ENCODE measurements around the gene OR3A2. TPM values are rescaled to one million over a fixed set of nuclear protein-coding genes. Genes with fewer than 3 reads are reported as not detected.

The OR3A2 gene
- total and polyA plus RNA-seq, 10 of the 15 experiments (the other 5 are each of a cell fraction or from before 2014, with no cell fraction given) = not detected

DNA sequence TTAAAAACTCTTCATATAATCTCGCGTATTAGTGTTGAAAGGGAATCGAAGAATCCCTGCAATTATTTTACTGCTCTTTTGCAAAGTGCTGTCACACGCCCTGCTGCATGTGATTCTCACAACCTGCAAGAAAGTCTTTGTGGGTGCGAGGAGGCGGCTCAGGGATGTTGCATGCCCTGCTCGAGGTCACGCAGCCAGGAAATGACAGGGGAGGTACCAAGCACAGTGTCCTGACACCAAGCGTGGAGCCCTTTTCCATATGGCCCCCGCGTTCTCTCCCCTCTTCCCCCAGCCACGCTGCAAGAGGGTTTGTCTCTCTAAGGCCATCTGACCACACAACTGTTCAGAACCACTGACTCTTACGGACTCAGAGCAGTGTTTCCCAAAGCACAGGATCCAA, 125.5 kb downstream of the OR3A2 start (continued):
- TF ChIP-seq ATF7 (IDR thresholded peaks at IDR 0.05; ENCODE audit: low read depth) (no peak), CREB1 (IDR thresholded peaks at IDR 0.05; ENCODE audit: low read depth) (no peak), SRF (IDR thresholded peaks at IDR 0.05; ENCODE audit: low read depth in 2 of 2, low read length in 2 of 2) (no peak), JUNB (IDR thresholded peaks at IDR 0.05) (no peak), KAT2A (conservative IDR thresholded peaks at IDR 0.05; ENCODE audit: control insufficient read depth, low read depth, low read length) (no peak), RAD51 (IDR thresholded peaks at IDR 0.05) (no peak)
- TF ChIP-seq, protein P1, sequence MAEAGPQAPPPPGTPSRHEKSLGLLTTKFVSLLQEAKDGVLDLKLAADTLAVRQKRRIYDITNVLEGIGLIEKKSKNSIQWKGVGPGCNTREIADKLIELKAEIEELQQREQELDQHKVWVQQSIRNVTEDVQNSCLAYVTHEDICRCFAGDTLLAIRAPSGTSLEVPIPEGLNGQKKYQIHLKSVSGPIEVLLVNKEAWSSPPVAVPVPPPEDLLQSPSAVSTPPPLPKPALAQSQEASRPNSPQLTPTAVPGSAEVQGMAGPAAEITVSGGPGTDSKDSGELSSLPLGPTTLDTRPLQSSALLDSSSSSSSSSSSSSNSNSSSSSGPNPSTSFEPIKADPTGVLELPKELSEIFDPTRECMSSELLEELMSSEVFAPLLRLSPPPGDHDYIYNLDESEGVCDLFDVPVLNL (IDR thresholded peaks at IDR 0.05; ENCODE audit: low read depth, low read length) = no peak

DNA sequence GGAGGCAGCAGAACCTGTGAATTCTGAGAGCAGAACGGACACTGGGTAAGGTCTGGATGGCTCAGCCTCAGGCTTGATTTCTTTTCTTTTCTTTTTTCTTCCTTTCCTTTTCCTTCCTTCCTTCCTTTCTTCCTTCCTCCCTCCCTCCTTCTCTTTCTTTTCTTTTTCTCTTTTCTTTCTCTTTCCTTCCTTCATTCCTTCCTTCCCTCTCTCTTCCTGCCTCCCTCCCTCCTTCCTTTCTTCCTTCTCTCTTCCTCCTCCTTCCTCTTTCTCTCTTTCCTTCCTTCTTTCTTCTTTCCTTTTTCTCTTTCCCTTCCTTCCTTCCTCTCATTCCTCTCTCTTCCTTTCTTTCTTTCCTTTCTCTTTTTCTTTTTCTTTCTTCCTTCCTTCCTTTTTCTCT, 125.9 kb downstream of the OR3A2 start:
- no peak for TF ChIP-seq TBL1XR1 (IDR thresholded peaks at IDR 0.05; ENCODE audit: low read depth, low read length)
- TF ChIP-seq, protein P2, sequence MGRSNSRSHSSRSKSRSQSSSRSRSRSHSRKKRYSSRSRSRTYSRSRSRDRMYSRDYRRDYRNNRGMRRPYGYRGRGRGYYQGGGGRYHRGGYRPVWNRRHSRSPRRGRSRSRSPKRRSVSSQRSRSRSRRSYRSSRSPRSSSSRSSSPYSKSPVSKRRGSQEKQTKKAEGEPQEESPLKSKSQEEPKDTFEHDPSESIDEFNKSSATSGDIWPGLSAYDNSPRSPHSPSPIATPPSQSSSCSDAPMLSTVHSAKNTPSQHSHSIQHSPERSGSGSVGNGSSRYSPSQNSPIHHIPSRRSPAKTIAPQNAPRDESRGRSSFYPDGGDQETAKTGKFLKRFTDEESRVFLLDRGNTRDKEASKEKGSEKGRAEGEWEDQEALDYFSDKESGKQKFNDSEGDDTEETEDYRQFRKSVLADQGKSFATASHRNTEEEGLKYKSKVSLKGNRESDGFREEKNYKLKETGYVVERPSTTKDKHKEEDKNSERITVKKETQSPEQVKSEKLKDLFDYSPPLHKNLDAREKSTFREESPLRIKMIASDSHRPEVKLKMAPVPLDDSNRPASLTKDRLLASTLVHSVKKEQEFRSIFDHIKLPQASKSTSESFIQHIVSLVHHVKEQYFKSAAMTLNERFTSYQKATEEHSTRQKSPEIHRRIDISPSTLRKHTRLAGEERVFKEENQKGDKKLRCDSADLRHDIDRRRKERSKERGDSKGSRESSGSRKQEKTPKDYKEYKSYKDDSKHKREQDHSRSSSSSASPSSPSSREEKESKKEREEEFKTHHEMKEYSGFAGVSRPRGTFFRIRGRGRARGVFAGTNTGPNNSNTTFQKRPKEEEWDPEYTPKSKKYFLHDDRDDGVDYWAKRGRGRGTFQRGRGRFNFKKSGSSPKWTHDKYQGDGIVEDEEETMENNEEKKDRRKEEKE (IDR thresholded peaks at IDR 0.05) = no peak
- no peak for TF ChIP-seq CHD2 (IDR thresholded peaks at IDR 0.05; ENCODE audit: borderline replicate concordance, low read depth, low read length)
- no peak for TF ChIP-seq NR2F1 (conservative IDR thresholded peaks at IDR 0.05)
- TF ChIP-seq DPF2 (IDR thresholded peaks at IDR 0.05) = no peak
- no peak for TF ChIP-seq SRF (IDR thresholded peaks at IDR 0.05; ENCODE audit: low read depth in 2 of 2, low read length in 2 of 2)
- no peak for TF ChIP-seq POU2F2 (IDR thresholded peaks at IDR 0.05; ENCODE audit: borderline replicate concordance, low read depth, low read length)
- TF ChIP-seq NRF1 (conservative IDR thresholded peaks at IDR 0.05; ENCODE audit: low read depth, low read length) = no peak
- no peak for TF ChIP-seq NFIC (IDR thresholded peaks at IDR 0.05; ENCODE audit: low read depth, low read length)
- TF ChIP-seq, protein P3, sequence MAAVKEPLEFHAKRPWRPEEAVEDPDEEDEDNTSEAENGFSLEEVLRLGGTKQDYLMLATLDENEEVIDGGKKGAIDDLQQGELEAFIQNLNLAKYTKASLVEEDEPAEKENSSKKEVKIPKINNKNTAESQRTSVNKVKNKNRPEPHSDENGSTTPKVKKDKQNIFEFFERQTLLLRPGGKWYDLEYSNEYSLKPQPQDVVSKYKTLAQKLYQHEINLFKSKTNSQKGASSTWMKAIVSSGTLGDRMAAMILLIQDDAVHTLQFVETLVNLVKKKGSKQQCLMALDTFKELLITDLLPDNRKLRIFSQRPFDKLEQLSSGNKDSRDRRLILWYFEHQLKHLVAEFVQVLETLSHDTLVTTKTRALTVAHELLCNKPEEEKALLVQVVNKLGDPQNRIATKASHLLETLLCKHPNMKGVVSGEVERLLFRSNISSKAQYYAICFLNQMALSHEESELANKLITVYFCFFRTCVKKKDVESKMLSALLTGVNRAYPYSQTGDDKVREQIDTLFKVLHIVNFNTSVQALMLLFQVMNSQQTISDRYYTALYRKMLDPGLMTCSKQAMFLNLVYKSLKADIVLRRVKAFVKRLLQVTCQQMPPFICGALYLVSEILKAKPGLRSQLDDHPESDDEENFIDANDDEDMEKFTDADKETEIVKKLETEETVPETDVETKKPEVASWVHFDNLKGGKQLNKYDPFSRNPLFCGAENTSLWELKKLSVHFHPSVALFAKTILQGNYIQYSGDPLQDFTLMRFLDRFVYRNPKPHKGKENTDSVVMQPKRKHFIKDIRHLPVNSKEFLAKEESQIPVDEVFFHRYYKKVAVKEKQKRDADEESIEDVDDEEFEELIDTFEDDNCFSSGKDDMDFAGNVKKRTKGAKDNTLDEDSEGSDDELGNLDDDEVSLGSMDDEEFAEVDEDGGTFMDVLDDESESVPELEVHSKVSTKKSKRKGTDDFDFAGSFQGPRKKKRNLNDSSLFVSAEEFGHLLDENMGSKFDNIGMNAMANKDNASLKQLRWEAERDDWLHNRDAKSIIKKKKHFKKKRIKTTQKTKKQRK (IDR thresholded peaks at IDR 0.05; ENCODE audit: low read depth, low read length) = no peak
- TF ChIP-seq SP1 (IDR thresholded peaks at IDR 0.05; ENCODE audit: low read depth, low read length) = no peak
- TF ChIP-seq BMI1 (IDR thresholded peaks at IDR 0.05; ENCODE audit: borderline replicate concordance) = no peak
- TF ChIP-seq ZNF622 (IDR thresholded peaks at IDR 0.05) = no peak
- Histone ChIP-seq H2AFZ (ENCODE audit: control insufficient read depth, low read depth, low read length) (no peak overlapping the region), H3K27ac (ENCODE audit: control insufficient read depth, insufficient read depth) (no peak overlapping the region), H3K9ac (ENCODE audit: control insufficient read depth, insufficient read depth, low read length) (no peak overlapping the region), H3K4me3 (no peak overlapping the region), H3K4me1 (ENCODE audit: control insufficient read depth, insufficient read depth, low read length) (no peaks in the 10 kb centered on the region), H3K9me3 (replicated peaks; ENCODE audit: control insufficient read depth, insufficient read depth, low read length) (no peaks in the 10 kb centered on the region), H3K27me3 (replicated peaks in 1 of 2; ENCODE audit: control insufficient read depth in 2 of 2, insufficient read depth in 2 of 2, low read length in 1 of 2) (no peaks in the 10 kb centered on the region), H3K4me2 (ENCODE audit: control insufficient read depth, insufficient read depth) (no peak overlapping the region), H3K36me3 (ENCODE audit: control insufficient read depth in 2 of 2, insufficient read depth in 2 of 2, low read length in 1 of 2) (no peaks in the 10 kb centered on the region), H3K79me2 (ENCODE audit: control insufficient read depth, insufficient read depth, low read length) (no peaks in the 10 kb centered on the region), H4K20me1 (ENCODE audit: control insufficient read depth, insufficient read depth) (no peaks in the 10 kb centered on the region)
- RAD21 ChIA-PET (ENCODE audit: unreplicated experiment) = no interaction called here
- POLR2A ChIA-PET = no interaction called here
- SMC1A ChIA-PET (ENCODE audit: uncharacterized antibody, unreplicated experiment) = no interaction called here
- no TSS peak for BruUV-seq (replicated peaks)
- CTCF ChIA-PET = no interaction called here
- ATAC-seq (no peak), FAIRE-seq (no peak), DNase-seq (ENCODE audit: low read depth, low spot score) (no peak)
- 44% methylated on average over 1 of the region's 1 CpG for WGBS (ENCODE audit: insufficient coverage, insufficient replicate concordance, low lambda C conversion rate, missing lambda C conversion rate)
- in situ Hi-C loops (cut with MboI) (no loop called here), intact Hi-C loops (cut with micrococcal nuclease; ENCODE audit: unreplicated experiment) (no loop called here)
